ENCODE data around the gene KRT38.

GRCh38 chr17:41437769-41438168 is 3.0 kb downstream of the KRT38 start:
- no peak for TF ChIP-seq ELF1 (IDR thresholded peaks at IDR 0.05)
- no peak for TF ChIP-seq NRF1 (IDR thresholded peaks at IDR 0.05; ENCODE audit: low read depth, low read length)
- TF ChIP-seq FOXJ3 (CRISPR knock-in tag; IDR thresholded peaks at IDR 0.05) = no peak
- TF ChIP-seq PBX3 (IDR thresholded peaks at IDR 0.05) = no peak
- no peak for TF ChIP-seq REST (IDR thresholded peaks at IDR 0.05; ENCODE audit: low read depth, low read length)
- no peak for TF ChIP-seq CTCF (IDR thresholded peaks at IDR 0.05)
- TF ChIP-seq EZH2phosphoT487 (IDR thresholded peaks at IDR 0.05; ENCODE audit: borderline replicate concordance, low read depth) = no peak
- no peak for TF ChIP-seq TEAD4 (IDR thresholded peaks at IDR 0.05; ENCODE audit: borderline replicate concordance, insufficient read depth)
- TF ChIP-seq POLR2AphosphoS5 (IDR thresholded peaks at IDR 0.05; ENCODE audit: low read depth, low read length) = no peak
- TF ChIP-seq SMC3 (IDR thresholded peaks at IDR 0.05; ENCODE audit: low read depth, low read length) = no peak
- no peak for TF ChIP-seq JUND (IDR thresholded peaks at IDR 0.05)
- no peak for TF ChIP-seq FOXM1 (IDR thresholded peaks at IDR 0.05; ENCODE audit: low read depth)
- TF ChIP-seq EP300 (IDR thresholded peaks at IDR 0.05; ENCODE audit: borderline replicate concordance in 1 of 2, low read depth in 1 of 2, low read length in 1 of 2) = no peak
- no peak for TF ChIP-seq NFIC (IDR thresholded peaks at IDR 0.05; ENCODE audit: borderline replicate concordance)
